GM12878 (cell line): ENCODE results near the gene XPOT.
"Not testable (repeated sequence)": the region's sequence is repeated elsewhere in the genome, so short reads cannot be mapped to it uniquely, and the experiment has no call there.

Source experiments
- TAF1 ChIP-seq: IDR thresholded peaks from 2 replicates; pipeline ENCODE4 v1.6.1; 2011; ENCODE audit warnings: mild to moderate bottlenecking, low read depth, low read length, borderline replicate concordance
- TF ChIP-seq, protein P1 (sequence below), 3 experiments: IDR thresholded peaks in 2 of 3; conservative IDR thresholded peaks in 1 of 3; 2 replicates each; pipeline ENCODE4 v1.5.1; 2011; ENCODE audit warnings: low read depth in 3 of 3, low read length in 3 of 3, mild to moderate bottlenecking in 3 of 3, control low read depth in 2 of 3, moderate library complexity in 2 of 3, inconsistent platforms in 1 of 3, mixed read lengths in 1 of 3; ENCODE audit not compliant: control insufficient read depth in 2 of 3, insufficient read depth in 1 of 3; ENCODE audit errors: extremely low read depth in 1 of 3

DNA sequence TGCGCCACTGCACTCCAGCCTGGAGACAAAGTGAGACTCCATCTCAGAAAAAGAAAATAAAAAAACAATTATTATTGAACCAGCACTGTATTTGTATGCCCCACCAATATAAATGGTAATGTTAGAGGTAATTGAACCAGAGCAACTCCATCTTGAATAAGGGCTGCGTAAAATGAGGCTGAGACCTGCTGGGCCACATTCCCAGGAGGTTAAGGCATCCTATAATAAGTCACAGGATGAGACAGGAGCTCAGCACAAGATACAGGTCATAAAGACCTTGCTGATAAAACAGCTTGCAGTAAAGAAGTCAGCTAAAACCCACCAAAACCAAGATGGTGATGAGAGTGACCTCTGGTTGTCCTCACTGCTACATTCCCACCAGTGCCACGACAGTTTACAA is 43.0 kb upstream of the XPOT start:
- TF ChIP-seq TAF1, result not testable (repeated sequence)
- TF ChIP-seq, protein P1, sequence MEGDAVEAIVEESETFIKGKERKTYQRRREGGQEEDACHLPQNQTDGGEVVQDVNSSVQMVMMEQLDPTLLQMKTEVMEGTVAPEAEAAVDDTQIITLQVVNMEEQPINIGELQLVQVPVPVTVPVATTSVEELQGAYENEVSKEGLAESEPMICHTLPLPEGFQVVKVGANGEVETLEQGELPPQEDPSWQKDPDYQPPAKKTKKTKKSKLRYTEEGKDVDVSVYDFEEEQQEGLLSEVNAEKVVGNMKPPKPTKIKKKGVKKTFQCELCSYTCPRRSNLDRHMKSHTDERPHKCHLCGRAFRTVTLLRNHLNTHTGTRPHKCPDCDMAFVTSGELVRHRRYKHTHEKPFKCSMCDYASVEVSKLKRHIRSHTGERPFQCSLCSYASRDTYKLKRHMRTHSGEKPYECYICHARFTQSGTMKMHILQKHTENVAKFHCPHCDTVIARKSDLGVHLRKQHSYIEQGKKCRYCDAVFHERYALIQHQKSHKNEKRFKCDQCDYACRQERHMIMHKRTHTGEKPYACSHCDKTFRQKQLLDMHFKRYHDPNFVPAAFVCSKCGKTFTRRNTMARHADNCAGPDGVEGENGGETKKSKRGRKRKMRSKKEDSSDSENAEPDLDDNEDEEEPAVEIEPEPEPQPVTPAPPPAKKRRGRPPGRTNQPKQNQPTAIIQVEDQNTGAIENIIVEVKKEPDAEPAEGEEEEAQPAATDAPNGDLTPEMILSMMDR (IDR thresholded peaks at IDR 0.05 in 2 of 3, conservative IDR thresholded peaks at IDR 0.05 in 1 of 3; ENCODE audit: control insufficient read depth in 2 of 3, extremely low read depth in 1 of 3, insufficient read depth in 1 of 3, low read depth in 3 of 3, low read length in 3 of 3), result not testable (repeated sequence)
